ENCODE data around the gene CPD.

DNA sequence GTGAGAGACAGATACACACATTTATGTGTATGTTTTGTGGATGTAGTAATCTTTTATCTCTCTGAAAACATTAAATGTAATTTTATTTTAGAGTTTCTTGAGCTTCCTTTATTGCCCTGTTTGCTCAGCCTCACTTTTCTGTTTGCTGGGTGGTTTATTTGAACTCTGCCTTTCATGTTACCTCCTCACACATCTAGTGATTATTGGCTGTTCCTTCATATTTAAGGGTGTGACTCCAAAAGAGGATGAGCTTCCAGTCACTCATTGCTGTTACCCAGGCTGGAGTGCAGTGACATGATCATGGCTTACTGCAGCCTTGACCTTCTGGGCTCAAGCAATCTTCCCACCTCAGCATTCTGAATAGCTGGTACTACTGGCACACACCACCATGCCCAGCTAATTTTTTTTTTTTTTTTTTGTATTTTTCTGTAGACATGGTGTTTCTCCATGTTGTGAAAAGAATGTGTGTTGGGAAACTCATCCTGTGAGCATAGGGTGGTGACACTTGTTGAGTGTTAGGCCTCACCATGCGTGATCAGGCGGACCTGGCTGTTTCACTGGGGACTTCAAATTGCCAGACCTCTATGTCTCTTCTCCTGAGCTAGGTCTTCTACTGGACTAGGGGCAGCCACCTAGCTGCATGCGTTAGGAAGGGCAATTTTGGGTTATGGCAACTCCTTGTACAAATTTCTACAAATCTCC lies 136.3 kb downstream of the CPD start:
- TF ChIP-seq, protein P1, sequence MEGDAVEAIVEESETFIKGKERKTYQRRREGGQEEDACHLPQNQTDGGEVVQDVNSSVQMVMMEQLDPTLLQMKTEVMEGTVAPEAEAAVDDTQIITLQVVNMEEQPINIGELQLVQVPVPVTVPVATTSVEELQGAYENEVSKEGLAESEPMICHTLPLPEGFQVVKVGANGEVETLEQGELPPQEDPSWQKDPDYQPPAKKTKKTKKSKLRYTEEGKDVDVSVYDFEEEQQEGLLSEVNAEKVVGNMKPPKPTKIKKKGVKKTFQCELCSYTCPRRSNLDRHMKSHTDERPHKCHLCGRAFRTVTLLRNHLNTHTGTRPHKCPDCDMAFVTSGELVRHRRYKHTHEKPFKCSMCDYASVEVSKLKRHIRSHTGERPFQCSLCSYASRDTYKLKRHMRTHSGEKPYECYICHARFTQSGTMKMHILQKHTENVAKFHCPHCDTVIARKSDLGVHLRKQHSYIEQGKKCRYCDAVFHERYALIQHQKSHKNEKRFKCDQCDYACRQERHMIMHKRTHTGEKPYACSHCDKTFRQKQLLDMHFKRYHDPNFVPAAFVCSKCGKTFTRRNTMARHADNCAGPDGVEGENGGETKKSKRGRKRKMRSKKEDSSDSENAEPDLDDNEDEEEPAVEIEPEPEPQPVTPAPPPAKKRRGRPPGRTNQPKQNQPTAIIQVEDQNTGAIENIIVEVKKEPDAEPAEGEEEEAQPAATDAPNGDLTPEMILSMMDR (IDR thresholded peaks at IDR 0.05), result no peak
- TF ChIP-seq POLR2A (IDR thresholded peaks at IDR 0.05), result no peak
